MM.1S (cell line): ENCODE data around the gene YTHDF1.

Experiments
- CTCF ChIP-seq: fragments of 300-600 bp; sonication (generic); IDR thresholded peaks from 2 replicates; pipeline ENCODE4 v1.5.1; 2016; ENCODE audit warnings: antibody characterized with exemption, low read length, mixed read lengths
- EZH2 ChIP-seq: fragments of 300-600 bp; sonication (generic); optimal IDR thresholded peaks from 2 replicates; pipeline ENCODE3; 2017; ENCODE audit warnings: low read depth, mild to moderate bottlenecking, antibody characterized with exemption, low read length, mixed read lengths

GRCh38 chr20:63210011-63210605, 5.8 kb downstream of the YTHDF1 start:
- TF ChIP-seq EZH2 (no peak), CTCF (no peak)
